Fibroblast of skin of left biceps (primary cell): ENCODE data around the gene ST7L.
A peak's percentile ranks its signal among the peaks of the same experiment; 100 is the strongest.
"Not testable (repeated sequence)": the region's sequence is repeated elsewhere in the genome, so short reads cannot be mapped to it uniquely, and the experiment has no call there.

Source experiments
- DNase-seq, 2 experiments: peaks; one replicate each; pipeline ENCODE4 v3.0.0-alpha.2; 2013; ENCODE audit warnings: low read depth in 2 of 2

The ST7L gene

GRCh38 chr1:112618721-112619517 lies at the start of gene ST7L:
TSS of gene ST7L (minus strand) at chr1:112619141. CDS start at chr1:112619113, 28 bp downstream.
- peak; percentile 30 to 33 for DNase-seq

DNA sequence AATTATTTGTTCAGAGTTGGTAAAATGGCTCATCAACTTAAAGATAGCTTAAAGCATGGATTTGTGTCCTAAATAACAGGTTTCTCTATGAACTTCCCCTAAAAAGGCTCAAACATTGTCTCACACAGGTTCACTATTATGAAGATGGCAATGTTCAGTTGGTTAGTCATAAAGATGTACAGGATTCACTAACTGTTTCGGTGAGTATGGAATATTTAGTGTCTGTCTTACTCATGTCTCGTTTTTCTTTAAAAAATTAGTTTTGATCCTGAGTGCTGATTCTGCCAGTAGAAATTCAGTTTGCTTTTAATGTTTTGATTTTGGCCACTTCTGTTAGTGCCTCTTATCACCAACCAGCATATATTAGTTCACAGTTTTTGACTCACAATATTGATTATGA lies 48.0 kb upstream of the ST7L start:
- DNase-seq = no peak

- no peak for DNase-seq
Measured at GRCh38 chr1:112665857-112666256, 46.9 kb upstream of the ST7L start.

GRCh38 chr1:112651205-112651604 lies 32.3 kb upstream of the ST7L start:
- DNase-seq = no peak

GRCh38 chr1:112646225-112646624 lies 27.3 kb upstream of the ST7L start:
- no peak for DNase-seq

- no peak for DNase-seq
Measured at GRCh38 chr1:112643080-112643479, 24.1 kb upstream of the ST7L start.

DNA sequence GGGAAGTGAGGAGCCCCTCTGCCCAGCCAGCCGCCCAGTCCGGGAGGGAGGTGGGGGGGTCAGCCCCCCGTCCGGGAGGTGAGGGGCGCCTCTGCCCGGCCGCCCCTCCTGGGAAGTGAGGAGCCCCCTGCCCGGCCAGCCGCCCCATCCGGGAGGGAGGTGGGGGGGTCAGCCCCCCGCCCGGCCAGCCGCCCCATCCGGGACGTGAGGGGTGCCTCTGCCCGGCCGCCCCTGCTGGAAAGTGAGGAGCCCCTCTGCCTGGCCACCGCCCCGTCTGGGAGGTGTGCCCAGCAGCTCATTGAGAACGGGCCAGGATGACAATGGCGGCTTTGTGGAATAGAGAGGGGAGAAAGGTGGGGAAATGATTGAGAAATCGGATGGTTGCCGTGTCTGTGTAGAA lies 21.5 kb upstream of the ST7L start:
- not testable (repeated sequence) for DNase-seq

DNA sequence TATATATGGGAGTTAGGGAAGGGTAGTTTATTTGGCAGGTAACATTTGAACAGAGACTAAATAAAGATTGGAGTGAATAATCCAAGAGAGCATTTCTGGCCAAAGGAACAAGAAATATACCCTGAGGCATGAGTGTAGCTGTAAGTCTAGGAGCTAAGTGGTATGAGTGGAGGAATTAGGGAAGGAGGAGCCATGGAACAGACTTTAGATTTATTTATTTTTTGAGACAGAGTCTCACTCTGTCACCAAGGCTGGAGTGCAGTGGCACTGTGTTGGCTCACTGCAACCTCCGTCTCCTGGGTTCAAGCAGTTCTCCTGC lies 19.1 kb upstream of the ST7L start:
- no peak for DNase-seq

DNA sequence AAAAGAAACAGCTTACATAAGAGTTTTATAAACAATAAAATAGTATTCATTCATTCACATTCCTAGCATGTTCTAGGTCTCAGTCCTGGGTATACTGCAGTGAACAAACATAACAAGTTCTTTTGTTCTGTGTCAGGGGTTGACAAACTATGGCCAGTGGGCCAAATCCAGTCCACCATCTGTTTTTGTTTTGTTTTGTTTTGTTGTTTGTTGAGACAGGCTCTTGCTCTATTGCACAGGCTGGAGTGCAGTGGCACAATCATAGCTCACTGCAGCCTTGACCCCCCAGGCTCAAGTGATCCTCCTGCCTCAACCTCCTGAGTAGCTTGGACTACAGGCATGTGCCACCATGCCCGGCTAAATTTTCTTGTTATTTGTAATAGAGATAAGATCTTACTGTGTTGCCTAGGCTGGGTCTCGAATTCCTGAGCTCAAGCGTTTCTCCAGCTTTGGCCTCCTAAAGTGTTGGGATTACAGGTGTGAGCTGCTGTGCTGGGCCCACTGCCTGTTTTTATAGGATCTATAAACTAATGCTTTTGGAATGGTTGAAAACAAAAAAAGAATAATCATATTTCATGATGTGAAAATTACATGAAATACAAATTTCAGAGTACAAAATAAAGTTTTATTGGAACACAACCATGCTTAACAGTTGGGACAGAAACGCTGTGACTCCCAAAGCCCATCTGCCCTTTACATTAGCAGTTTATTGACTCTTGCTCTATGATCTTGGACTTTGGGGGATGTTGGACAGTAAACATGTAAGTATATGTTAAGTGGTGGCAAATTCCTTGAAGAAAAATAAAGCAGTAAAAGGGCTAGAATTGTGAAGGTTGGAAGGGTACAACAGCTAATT lies 18.5 kb upstream of the ST7L start:
- no peak for DNase-seq

DNA sequence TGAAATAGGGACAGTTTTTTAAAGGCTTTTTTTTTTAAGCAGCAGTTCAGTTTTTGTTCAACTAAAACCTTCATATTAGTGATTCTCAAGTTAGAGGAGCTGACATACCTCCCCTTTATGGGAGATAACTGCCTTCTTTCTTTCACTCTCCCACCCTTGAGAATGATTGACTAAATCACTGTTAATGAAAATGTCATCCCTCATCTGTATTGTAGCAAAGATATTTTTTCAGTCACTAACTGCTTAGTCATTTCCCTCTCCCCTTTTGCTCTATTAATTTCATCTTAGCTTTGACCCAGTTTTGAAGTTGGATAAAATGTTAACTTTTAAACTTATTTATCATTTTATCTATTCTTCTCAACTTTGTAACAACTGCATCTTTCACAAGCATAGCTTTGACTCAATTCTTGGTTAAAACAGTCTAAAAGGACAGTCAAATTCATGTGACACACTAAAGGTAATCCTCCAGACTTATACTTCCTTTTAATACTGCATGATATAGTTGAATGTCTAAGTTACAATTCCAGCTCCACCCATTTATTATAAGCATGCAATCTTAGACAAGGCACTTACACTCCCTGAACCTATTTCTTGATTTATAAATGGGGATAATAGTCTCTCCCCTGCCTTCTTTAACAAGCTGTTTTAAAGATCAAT lies 17.8 kb upstream of the ST7L start:
- no peak for DNase-seq

DNA sequence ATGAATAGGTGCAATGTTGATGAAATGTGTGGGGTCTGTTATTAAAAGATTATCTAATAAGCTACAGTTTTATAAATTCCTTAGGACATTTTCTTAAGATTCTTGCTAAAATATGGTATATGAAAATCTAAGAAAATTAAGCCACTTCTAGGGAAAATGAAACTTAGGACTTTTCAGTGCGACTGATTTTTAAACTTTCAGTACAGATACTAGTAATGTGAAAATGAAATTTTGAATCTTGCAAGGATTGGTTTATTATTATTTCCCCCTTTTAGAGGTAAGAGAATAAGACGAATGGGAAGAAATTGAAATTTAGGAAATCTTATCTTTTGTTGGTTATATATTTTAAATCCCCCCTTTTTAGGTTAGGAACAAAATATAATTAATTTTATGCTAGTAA lies 17.1 kb upstream of the ST7L start:
- DNase-seq = no peak

DNA sequence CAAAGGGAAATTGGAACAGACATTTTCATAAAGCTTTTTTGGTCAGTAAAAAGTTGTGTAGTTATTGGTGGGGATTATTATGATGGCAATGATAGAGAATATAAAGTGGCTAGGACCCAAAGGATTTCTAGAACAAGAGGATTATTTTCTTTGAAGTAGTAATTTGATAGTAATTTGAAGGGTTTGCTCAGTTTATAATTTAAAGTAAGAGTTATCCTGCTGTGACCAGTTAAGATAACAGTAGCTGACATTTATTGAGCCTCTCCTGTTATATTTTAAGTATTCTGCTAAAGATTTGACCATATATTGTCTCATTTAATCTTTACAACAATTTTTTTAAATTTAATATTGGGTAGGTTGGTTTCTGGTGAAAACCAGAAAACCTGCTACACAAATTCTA lies 15.4 kb upstream of the ST7L start:
- DNase-seq = no peak

DNA sequence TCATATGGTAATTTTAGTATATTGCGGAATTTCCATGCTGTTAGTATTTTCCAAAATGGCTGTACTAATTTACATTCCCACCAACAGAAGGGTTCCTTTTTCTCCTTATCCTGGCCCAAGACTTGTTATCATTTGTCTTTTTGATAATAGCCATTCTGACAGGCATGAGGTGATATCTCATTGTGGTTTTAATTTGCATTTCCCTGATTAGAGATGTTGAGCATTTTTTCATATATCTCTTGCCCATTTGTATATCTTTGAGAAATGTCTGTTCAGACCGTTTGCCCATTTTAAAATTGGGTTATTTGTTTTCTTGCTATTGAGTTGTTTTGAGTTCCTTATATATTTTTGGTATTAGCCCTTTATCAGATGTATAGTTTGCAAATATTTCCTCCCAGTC lies 14.7 kb upstream of the ST7L start:
- no peak for DNase-seq

- no peak for DNase-seq
Measured at GRCh38 chr1:112629256-112629655, 10.3 kb upstream of the ST7L start.

DNA sequence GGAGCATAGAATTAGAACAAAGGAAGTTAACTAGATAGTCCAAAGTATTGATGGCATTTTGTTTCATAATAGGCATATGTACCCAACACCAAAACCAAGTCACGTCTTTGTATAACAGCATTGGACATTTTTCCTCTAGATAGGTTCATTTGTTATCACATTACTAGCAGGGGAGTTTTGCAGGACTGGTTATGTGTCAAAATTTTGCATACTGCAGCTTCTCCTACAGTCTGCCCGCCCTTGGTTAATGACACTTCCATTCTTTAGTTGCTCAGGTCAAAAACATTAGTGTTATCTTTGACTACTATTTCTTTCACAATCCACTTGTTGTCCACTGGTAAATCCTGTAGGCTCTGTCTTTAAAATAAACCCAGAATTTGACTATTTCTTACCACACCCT lies 9.6 kb upstream of the ST7L start:
- no peak for DNase-seq

- DNase-seq = no peak
Measured at GRCh38 chr1:112626887-112627286, 7.9 kb upstream of the ST7L start.

DNA sequence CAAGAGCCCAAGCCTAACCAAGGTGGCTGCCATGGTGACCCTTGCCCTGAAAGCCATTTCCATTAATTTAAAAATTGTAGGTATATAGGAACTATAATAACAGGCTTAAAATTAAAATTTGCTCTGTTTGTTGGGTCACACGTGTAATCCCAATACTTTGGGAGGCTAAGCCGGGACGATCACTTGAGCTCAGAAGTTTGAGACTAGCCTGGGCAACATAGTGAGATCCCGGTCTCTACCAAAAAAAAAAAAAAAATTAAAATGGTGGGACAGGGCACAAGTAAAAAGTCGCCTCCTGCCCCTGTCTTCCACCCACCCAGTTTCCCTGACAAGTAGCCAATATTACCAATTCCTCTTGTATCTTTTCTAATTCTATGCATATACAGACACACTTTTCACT lies 7.3 kb upstream of the ST7L start:
- DNase-seq = no peak

DNA sequence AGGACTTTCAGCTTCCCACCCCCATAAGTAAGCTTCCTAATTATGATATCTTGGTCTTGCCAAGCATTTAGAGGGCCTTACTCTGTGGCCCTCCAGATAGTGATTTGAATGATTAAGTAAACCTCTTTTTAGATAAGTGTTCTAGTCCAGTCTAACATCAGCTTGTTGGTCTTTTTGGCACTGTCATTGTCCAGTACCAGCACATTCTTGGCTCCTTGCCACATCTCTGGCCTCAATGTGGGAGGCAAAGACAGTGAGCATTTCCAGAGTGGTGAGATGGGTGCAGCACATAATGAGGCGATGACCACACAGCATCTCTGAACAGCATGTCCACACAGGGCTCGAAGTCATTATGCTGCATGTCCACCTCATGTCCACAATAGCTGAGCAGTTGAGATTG lies 6.8 kb upstream of the ST7L start:
- DNase-seq = no peak

- DNase-seq = not testable (repeated sequence)
Measured at GRCh38 chr1:112624493-112624892, 5.6 kb upstream of the ST7L start.

DNA sequence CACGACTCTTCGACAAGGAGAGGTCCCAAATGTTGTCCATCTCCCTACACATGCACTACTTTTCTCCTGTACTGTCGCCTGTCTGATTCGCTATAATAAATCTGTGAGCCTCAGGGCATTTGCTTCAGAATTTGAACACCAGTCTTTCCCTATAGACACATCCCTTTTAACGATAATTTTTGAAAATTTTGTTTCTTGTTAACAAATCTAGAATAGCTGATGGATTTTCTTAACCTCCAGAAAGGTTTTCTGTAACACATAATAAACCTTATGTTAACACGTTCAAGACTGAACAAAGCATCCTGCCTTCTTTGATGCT lies 1.4 kb upstream of the ST7L start:
- no peak for DNase-seq

DNA sequence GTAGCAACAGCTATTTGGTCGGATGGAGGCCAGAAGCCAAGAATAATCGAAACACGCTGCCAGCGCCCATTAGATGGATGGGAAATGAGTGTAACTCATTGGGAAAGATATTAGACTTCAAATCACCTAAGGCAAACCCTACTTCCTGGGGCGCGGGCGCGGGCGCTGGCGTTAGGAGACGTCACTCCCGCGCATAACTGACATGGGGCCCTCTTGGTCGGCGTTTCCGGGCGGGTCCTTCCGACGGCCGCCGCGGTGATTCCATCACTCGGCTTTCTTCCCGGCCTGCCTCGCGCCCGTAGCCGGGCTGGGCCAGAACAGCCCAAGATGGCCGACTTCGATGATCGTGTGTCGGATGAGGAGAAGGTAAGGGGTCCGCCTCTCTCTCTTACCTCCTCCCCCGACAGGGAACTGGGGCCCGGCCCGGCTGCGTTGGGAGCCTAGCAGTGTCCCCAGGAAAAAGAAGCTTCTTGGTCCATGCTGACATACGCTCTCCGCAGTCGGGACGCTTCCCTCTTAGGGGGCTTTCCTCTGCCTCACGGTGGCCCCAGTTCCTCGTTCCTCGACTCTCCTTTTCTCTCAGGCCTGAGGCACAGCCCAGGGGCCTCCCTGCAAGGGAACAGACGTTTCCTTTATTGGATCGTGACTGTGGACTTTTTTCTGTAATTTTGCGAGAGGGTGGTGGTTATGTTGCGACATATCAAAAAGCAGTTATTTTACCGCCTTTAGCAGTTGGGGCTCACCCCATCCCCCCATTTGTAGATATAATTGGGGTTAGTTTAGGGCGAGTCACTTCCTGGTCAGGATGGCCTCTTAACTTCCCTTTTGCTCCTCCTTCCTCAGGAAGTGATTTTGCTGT lies 806 bp upstream of the ST7L start, which contains the start of gene CAPZA1:
TSS of gene CAPZA1 (plus strand) at position 315 of the 859 bp plus-strand sequence. CDS start at position 328, 13 bp downstream.
- DNase-seq = peak; percentile 72 to 74
